Hematopoietic multipotent progenitor cell treated with erythropoietin and hydrocortisone succinate and interleukin-3 and kit ligand, for 4 days (in vitro differentiated cells): ENCODE data around the gene IQSEC1.

Experiments used
- DNase-seq: peaks from one replicate; pipeline ENCODE4 v3.0.0-alpha.2; 2015

The IQSEC1 gene

GRCh38 chr3:13046569-13047274 lies 26.5 kb downstream of the IQSEC1 start:
- DNase-seq = no peak

- peak; percentile 37 for DNase-seq
Observed at GRCh38 chr3:13045904-13046568, 27.2 kb downstream of the IQSEC1 start.

GRCh38 chr3:13045241-13045903 lies 27.9 kb downstream of the IQSEC1 start:
- no peak for DNase-seq

- no peak for DNase-seq
Observed at GRCh38 chr3:13044496-13045240, 28.6 kb downstream of the IQSEC1 start.

- DNase-seq = no peak
Observed at GRCh38 chr3:13043656-13044055, 29.6 kb downstream of the IQSEC1 start.

GRCh38 chr3:13042715-13043271 lies 30.4 kb downstream of the IQSEC1 start:
- DNase-seq = peak; percentile 69

- DNase-seq = no peak
Observed at GRCh38 chr3:13042127-13042701, 31.0 kb downstream of the IQSEC1 start.

GRCh38 chr3:13041113-13041776 lies 32.0 kb downstream of the IQSEC1 start:
- DNase-seq = peak; percentile 77

GRCh38 chr3:13040361-13041074 lies 32.7 kb downstream of the IQSEC1 start:
- peak; percentile 73 for DNase-seq

GRCh38 chr3:13039213-13039896 lies 33.9 kb downstream of the IQSEC1 start:
- no peak for DNase-seq

- DNase-seq = no peak
Observed at GRCh38 chr3:13037458-13038117, 35.6 kb downstream of the IQSEC1 start.

- no peak for DNase-seq
Observed at GRCh38 chr3:13034861-13035260, 38.4 kb downstream of the IQSEC1 start.

GRCh38 chr3:13034109-13034800 lies 39.0 kb downstream of the IQSEC1 start:
- DNase-seq = no peak

- no peak for DNase-seq
Observed at GRCh38 chr3:13032206-13032605, 41.0 kb downstream of the IQSEC1 start.

- DNase-seq = no peak
Observed at GRCh38 chr3:13031621-13032020, 41.6 kb downstream of the IQSEC1 start.

- DNase-seq = no peak
Observed at GRCh38 chr3:13030684-13031083, 42.5 kb downstream of the IQSEC1 start.

GRCh38 chr3:13028010-13028821 lies 45.0 kb downstream of the IQSEC1 start:
- no peak for DNase-seq

GRCh38 chr3:13027154-13027553 lies 46.1 kb downstream of the IQSEC1 start:
- DNase-seq = no peak

- no peak for DNase-seq
Observed at GRCh38 chr3:13026534-13026933, 46.7 kb downstream of the IQSEC1 start.
